Tibial artery (tissue), 4 donors: ENCODE measurements around the gene TNFSF15.

Experiments used
- DNase-seq, 2 donors: peaks; one replicate each; pipeline ENCODE4 v3.0.0-alpha.2; 2019
- H3K27ac ChIP-seq, 2 donors: fragments of 200-600 bp; sonication (generic) in 1 of 2; 1 replicate in 1 of 2; 2 replicates in 1 of 2; pipeline ENCODE4 v1.5.1; 2018 to 2019; ENCODE audit warnings: mild to moderate bottlenecking in 1 of 2
- H3K27me3 ChIP-seq, 2 donors: fragments of 200-600 bp; sonication (generic) in 1 of 2; one replicate each; pipeline versions ENCODE4 v1.5.1 to v1.6.0; 2016 to 2019
- H3K36me3 ChIP-seq, 3 donors: fragments of 200-600 bp; sonication (generic) in 2 of 3; one replicate each; pipeline ENCODE4 v1.5.1; 2016 to 2019; ENCODE audit warnings: mild to moderate bottlenecking in 2 of 3
- H3K4me1 ChIP-seq, 4 donors: fragments of 200-600 bp; sonication (generic) in 2 of 4; 1 replicate in 3 of 4; 2 replicates in 1 of 4; pipeline ENCODE4 v1.5.1; 2016 to 2019
- H3K4me3 ChIP-seq, 2 donors: fragments of 200-600 bp; sonication (generic) in 1 of 2; 1 replicate in 1 of 2; 2 replicates in 1 of 2; pipeline ENCODE4 v1.5.1; 2018 to 2019; ENCODE audit warnings: mild to moderate bottlenecking in 2 of 2
- H3K9me3 ChIP-seq, 3 donors: fragments of 200-600 bp; sonication (generic) in 1 of 3; one replicate each; pipeline ENCODE4 v1.5.1; 2016 to 2019
- CTCF ChIP-seq, 2 experiments: fragments of 200-600 bp in 1 of 2; fragments of 450-650 bp in 1 of 2; IDR thresholded peaks; one replicate each; pipeline ENCODE4 v1.5.1; 2017 to 2019; ENCODE audit warnings: antibody characterized with exemption in 2 of 2, mild to moderate bottlenecking in 1 of 2, moderate library complexity in 1 of 2
- intact Hi-C: fragments of 100-400 bp; cut with DNase I; formaldehyde crosslinking; loops from one replicate; pipeline ENCODE4 v1.15.0; 2023; ENCODE audit warnings: low total_unique reads

The TNFSF15 gene

GRCh38 chr9:114844766-114845165 lies 38.9 kb upstream of the TNFSF15 start:
- Histone ChIP-seq H3K4me3 (no peak overlapping the region), H3K27ac (no peak overlapping the region), H3K27me3 (no peaks in the 10 kb centered on the region), H3K36me3 (no peaks in the 10 kb centered on the region), H3K9me3 (no peaks in the 10 kb centered on the region), H3K4me1 (peaks cover 0 to 2% (median 0%) of the 10 kb centered on the region in 4 donors)
- no peak for TF ChIP-seq CTCF (IDR thresholded peaks at IDR 0.05)
- intact Hi-C loops = no loop called here
- no peak for DNase-seq

GRCh38 chr9:114837923-114838322 lies 32.1 kb upstream of the TNFSF15 start:
- no peak for TF ChIP-seq CTCF (IDR thresholded peaks at IDR 0.05)
- Histone ChIP-seq H3K27me3 (no peaks in the 10 kb centered on the region), H3K4me3 (no peak overlapping the region), H3K27ac (no peak overlapping the region), H3K36me3 (no peaks in the 10 kb centered on the region), H3K4me1 (no peaks in the 10 kb centered on the region), H3K9me3 (peaks cover 0 to 4% (median 0%) of the 10 kb centered on the region in 3 donors)
- intact Hi-C loops = no loop called here
- no peak for DNase-seq

- H3K4me1 ChIP-seq = no peaks in the 10 kb centered on the region
- intact Hi-C loops = no loop called here
- H3K27ac ChIP-seq = no peak overlapping the region
- H3K27me3 ChIP-seq = no peaks in the 10 kb centered on the region
- TF ChIP-seq CTCF (IDR thresholded peaks at IDR 0.05) = no peak
- H3K4me3 ChIP-seq = no peak overlapping the region
- H3K36me3 ChIP-seq = no peaks in the 10 kb centered on the region
- H3K9me3 ChIP-seq = peaks cover 0 to 4% (median 0%) of the 10 kb centered on the region in 3 donors
- DNase-seq = no peak
Measured at GRCh38 chr9:114836769-114837168, 30.9 kb upstream of the TNFSF15 start.

GRCh38 chr9:114834386-114834785 lies 28.5 kb upstream of the TNFSF15 start:
- DNase-seq = no peak
- Histone ChIP-seq H3K27me3 (no peaks in the 10 kb centered on the region), H3K36me3 (no peaks in the 10 kb centered on the region), H3K4me1 (no peaks in the 10 kb centered on the region), H3K27ac (no peak overlapping the region), H3K9me3 (peaks cover 0 to 4% (median 0%) of the 10 kb centered on the region in 3 donors), H3K4me3 (no peak overlapping the region)
- no peak for TF ChIP-seq CTCF (IDR thresholded peaks at IDR 0.05)
- intact Hi-C loops = no loop called here

- H3K27me3 ChIP-seq = no peaks in the 10 kb centered on the region
- H3K9me3 ChIP-seq = no peaks in the 10 kb centered on the region
- TF ChIP-seq CTCF (IDR thresholded peaks at IDR 0.05) = no peak
- no peak for DNase-seq
- H3K4me1 ChIP-seq = no peaks in the 10 kb centered on the region
- no peak overlapping the region for H3K27ac ChIP-seq
- intact Hi-C loops = no loop called here
- H3K4me3 ChIP-seq = no peak overlapping the region
- H3K36me3 ChIP-seq = no peaks in the 10 kb centered on the region
Measured at GRCh38 chr9:114830546-114830945, 24.7 kb upstream of the TNFSF15 start.
